HG03342 (cell line): ENCODE data around the gene MRPL36.
A peak's percentile ranks its signal among the peaks of the same experiment; 100 is the strongest.
"Not testable (repeated sequence)": the region's sequence is repeated elsewhere in the genome, so short reads cannot be mapped to it uniquely, and the experiment has no call there.

Experiments used
- ATAC-seq: cut with Tn5 transposase; IDR thresholded peaks from one replicate; pipeline ENCODE4 v1.9.1; 2021; ENCODE audit warnings: mild to moderate bottlenecking, moderate library complexity; ENCODE audit not compliant: unreplicated experiment

The MRPL36 gene

DNA sequence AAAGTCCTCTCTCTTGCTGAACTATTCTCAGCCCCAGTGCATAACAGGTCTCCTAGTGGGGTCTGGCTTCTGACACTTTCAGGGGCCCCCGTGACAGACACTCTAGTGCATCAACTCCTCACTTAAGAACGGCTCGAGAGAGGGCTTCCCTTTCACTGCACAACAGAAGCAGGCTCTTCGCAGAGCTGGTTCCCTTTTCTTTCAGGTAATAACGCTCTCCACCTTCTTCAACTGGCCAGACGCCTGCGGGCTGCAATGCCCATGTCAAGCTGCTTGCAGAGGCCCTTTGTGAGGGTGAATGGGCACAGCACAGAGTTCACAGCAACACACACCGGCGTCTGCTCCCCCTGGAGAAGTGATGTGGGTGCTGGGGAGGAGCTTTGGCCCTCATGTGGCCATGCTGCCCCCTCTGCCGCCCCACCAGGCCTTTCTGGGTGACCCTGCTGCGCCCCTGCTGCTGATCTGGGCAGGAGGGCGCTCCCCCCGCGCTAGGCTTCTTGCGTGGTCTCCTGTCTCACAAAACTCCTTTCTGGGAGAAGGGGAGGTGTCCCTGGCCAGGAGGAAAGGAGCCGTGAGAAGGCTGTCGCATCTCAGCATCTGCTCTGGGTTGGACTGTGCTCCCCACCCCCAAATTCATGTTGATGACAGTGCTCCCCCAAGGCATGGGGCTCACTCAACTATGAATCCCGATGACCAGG, 2.4 kb downstream of the MRPL36 start:
- no peak for ATAC-seq

GRCh38 chr5:1796371-1797102, 3.1 kb downstream of the MRPL36 start:
- ATAC-seq, result no peak

DNA sequence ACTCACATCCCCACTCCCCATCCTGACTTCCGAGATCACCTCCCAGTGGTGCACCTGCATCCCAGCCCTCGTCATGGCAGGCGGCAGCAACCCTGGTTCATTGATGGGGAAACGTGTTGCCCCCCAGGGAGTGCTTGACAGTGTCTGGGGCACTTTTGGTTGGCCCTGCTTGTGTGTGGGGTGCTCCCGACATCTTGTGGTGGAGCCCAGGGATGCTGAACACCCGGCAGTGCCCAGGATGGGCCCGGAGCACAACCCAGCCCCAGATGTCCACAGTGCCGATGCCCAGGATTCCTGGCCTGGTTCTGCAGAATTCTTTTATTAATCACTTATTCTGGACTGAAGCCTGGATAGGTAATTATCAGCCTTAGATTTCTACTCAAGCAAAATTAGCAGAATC, 3.7 kb downstream of the MRPL36 start:
- no peak for ATAC-seq

GRCh38 chr5:1795506-1795905, 4.1 kb downstream of the MRPL36 start:
- ATAC-seq, result no peak

GRCh38 chr5:1794901-1795290, 4.7 kb downstream of the MRPL36 start:
- no peak for ATAC-seq

DNA sequence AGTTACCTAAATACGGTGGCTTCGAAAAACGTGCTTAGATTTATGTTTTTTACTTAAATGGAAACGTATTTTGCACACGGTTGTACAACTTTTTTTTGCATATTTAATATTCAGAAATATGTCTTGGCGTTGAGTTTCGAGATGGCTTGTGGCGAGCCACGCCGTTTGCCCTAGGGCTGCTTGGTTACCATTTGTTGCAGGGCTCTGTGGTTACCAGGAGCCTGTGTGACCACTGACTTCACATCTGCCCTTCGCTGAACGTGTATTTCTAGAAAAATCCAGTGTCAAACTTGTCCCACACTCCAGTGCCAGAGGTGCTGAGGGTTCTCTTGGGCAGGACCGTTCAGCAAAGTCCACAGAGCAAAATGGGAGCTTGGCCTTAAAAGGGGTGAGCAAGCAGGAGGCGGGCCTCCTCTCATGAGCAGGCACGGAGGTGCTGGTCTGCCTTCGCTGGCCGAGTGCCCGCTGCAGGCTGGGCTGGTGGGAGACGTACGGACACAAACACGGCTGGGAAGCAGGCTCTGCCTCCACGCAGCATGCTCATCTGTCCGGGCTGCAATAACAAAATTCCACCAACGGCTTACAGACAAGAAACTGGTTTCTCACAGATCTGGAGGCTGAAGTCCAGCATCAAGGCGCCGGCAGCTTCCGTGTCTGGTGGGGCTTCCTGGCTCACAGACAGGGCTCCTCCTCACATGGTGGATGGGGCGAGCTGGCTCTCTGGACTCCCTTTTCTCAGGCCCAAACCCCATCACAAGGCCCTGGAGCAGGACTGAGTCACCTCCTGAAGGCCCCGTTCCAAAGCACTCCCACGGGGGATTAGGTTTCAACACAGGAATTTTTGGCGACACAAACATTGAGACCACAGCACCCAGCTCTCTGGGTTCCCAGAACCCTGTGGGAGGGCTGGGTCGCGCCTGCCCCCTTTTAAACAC, 5.4 kb downstream of the MRPL36 start:
- no peak for ATAC-seq

- no peak for ATAC-seq
Observed at GRCh38 chr5:1793301-1793740, 6.3 kb downstream of the MRPL36 start.

DNA sequence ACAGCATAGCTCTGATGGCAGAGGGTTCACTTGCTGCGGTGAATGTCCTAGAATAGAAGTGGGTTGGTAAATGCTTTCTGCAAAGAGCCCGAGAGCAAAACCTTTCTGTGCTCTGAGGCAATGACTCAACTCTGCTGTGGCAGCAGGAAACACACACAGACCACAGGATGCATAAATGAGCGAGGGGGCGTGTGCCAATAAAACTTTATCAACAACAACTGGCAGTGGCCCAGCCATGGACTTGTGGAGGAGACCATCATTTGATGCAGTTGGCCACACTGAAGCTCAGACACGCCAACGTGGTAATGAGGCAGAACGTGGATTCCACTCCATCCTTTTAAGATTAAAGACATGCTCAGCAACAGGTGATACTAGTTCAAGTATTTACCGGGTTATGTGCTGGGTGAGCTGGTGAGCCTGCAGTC, 6.8 kb downstream of the MRPL36 start:
- peak; percentile 97 for ATAC-seq

GRCh38 chr5:1791176-1791575, 8.5 kb downstream of the MRPL36 start:
- ATAC-seq, result no peak

DNA sequence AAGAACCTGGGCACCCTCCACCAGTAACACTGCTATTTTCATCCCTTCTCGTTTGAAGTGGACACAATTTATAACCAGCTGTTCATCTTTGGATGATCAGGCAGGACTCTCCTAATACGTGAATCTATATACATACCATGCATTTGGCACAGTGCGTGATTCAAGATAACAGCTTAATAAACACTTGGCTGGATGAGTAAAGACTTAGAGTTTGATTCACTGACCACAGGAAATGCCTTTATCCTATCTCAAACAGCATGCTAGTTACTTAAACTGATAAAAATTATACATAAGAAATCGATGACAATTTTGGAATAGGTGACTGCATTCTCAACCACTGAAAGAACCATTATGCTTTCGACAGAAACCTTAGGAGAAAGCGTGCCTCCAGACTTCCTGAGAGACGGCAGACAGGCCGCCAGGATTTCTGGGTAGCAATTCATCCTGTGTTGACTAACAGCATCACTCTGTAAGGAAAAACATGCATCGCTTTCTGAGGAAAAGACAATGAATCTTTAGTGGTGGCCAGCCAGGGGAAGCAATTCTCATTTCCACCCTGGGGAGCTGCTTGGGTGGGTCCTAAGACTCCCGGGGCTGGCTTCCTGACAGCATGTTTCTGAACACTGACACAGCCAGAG, 9.7 kb downstream of the MRPL36 start:
- no peak for ATAC-seq

- not testable (repeated sequence) for ATAC-seq
Observed at GRCh38 chr5:1789438-1789833, 10.2 kb downstream of the MRPL36 start.

DNA sequence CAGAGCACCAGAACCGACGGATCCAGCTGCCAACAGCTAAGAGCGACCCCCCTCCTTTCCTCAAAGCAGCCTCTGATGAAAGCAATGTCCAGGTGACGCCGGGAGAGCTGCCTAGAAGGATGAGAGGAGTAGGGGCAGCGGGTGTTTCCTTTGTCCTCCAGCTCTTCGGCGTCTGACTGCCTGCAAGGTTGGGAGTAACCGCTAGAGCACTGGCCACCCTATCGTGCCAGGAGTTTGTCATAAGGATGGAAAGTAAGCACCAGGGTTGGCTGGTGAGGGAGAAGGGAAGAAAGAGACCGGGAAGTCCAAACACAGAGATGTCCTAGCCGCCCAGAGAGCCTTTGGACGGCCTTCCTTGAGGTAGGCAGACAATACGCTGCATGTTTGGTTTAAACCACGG, 10.8 kb downstream of the MRPL36 start:
- ATAC-seq, result no peak

DNA sequence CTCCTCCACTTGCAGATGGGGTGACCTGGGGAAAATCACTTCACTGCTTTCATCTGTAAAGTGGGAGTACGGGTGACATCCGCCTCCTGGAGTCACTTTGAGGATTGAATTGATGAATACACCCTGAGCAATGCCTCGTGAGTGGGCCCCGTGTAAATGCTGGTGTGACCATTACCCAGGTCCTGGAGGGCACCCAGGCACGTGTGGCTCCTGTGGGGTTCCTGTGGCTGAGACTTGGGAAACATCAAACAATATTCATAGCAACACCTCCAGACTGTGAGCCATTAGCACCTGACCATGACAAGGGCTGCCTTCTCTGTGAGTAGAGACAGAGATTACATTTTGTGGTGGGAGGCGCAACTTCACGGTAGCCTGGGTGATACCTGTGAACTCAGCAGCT, 11.4 kb downstream of the MRPL36 start:
- no peak for ATAC-seq

- no peak for ATAC-seq
Observed at GRCh38 chr5:1787472-1788047, 12.1 kb downstream of the MRPL36 start.

GRCh38 chr5:1786621-1787471, 12.8 kb downstream of the MRPL36 start:
- no peak for ATAC-seq

DNA sequence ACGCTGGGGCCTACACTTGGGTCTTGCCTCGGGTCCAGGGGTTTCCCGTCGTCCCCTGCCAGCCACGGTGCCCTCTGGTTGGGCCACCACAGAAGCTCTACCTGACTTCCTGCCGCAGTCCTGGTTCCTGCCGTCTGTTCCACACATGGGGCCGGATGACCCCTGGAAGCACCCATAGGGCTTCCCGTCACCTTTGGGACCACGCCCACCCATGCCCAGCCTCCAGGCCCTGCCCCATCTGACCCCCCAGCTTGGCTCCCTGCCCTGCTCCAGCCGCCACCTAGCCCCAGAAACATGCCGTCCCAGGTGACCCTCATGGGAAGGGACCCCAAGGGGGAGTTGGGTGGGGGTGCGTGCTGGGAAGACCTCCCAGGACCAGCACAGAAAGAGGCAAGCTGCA, 13.7 kb downstream of the MRPL36 start:
- ATAC-seq, result no peak

GRCh38 chr5:1785062-1785461, 14.6 kb downstream of the MRPL36 start:
- ATAC-seq, result no peak

DNA sequence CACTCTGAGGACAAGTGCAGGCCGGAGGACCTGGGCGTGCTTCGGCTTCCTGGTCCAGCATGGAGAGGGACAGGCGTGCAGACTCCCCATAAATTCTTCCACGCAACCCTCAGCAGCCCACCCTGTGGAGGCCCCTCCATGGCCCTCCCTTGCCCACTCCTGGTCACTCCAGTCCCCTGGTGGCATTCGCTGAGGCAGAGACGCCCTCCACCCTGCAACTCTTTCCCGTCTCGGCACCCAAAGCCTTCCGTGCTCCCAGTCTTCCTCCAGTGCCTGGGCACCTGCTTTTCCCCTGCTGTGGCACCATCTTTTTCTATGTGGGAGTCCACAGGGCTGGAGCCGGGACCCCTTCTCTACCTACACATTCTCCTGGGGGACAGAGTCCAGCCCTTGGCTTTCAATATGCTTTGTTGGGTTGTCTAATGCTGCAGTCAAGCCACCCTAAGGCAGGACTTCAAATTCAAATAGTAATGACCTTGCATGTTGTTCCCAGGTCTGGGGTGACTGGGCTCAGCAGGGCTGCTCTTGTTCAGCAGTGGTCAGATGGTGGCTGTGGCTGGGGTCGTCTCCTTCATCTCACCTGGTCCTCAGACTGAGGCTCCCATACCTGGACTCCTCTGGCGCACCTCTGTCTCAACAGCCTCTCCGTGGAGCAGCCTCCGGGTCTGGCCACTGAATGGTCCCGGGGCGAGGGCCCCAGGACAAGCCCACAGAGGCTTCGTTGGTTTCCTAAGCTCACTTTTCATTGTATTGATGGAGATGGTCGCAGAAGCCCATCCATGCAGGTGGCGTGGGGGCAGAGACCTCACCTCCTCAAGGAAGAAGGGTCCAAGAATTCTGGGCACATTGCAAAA, 15.2 kb downstream of the MRPL36 start:
- ATAC-seq, result no peak

GRCh38 chr5:1783216-1783554, 16.5 kb downstream of the MRPL36 start:
- ATAC-seq, result peak; percentile 86
